Calu3 (cell line): ENCODE data around the gene EIF1. TPM values are rescaled to one million over a fixed set of nuclear protein-coding genes. Genes with fewer than 3 reads are reported as not detected.

ENCODE experiments used
- BruUV-seq: library from RNA; stranded (reverse); fragments of 400-500 nt; replicated peaks from 2 replicates; lab custom pipeline; 2021; lab: Mats Ljungman, UMichigan
- CTCF ChIA-PET: fragments of 300-600 bp; sonication (Branson Sonifier 250); formaldehyde crosslinking; loops from one replicate; lab custom pipeline; 2022; ENCODE audit warnings: antibody characterized with exemption; lab: Charles Lee
- DNase-seq: peaks from one replicate; pipeline ENCODE4 v3.0.0; 2022
- H3K27ac Mint-ChIP-seq: one replicate; pipeline ENCODE4 v1.8.0; 2022; ENCODE audit warnings: mixed read lengths; ENCODE audit not compliant: unreplicated experiment
- H3K27me3 Mint-ChIP-seq: one replicate; pipeline ENCODE4 v1.8.0; 2022; ENCODE audit warnings: mixed read lengths; ENCODE audit not compliant: unreplicated experiment
- H3K36me3 Mint-ChIP-seq: one replicate; pipeline ENCODE4 v1.8.0; 2022; ENCODE audit warnings: mild to moderate bottlenecking, moderate library complexity, mixed read lengths; ENCODE audit not compliant: insufficient read depth, unreplicated experiment
- H3K4me1 Mint-ChIP-seq: one replicate; pipeline ENCODE4 v1.8.0; 2022; ENCODE audit warnings: mild to moderate bottlenecking, low read depth, mixed read lengths; ENCODE audit not compliant: unreplicated experiment
- H3K4me3 Mint-ChIP-seq: one replicate; pipeline ENCODE4 v1.8.0; 2022; ENCODE audit warnings: mild to moderate bottlenecking, low read depth, moderate library complexity, mixed read lengths; ENCODE audit not compliant: unreplicated experiment
- H3K9me3 Mint-ChIP-seq: one replicate; pipeline ENCODE4 v1.8.0; 2022; ENCODE audit warnings: low read depth, mixed read lengths; ENCODE audit not compliant: unreplicated experiment
- intact Hi-C: fragments of 100-400 bp; cut with micrococcal nuclease; formaldehyde crosslinking; loops from one replicate; pipeline ENCODE4 v1.10.0; 2022; ENCODE audit not compliant: unreplicated experiment
- total RNA-seq: library from RNA; stranded (reverse); gene quantifications from 2 replicates; pipeline ENCODE4 v1.2.3, GENCODE V29; 2022
- TF ChIP-seq, protein P1 (sequence below): fragments of 200-600 bp; IDR thresholded peaks from one replicate; pipeline ENCODE4 v1.8.0; 2022; ENCODE audit warnings: antibody characterized with exemption; ENCODE audit not compliant: unreplicated experiment

EIF1 gene
- total RNA-seq, 1 experiment from 2014 or later = 937 TPM

- CTCF ChIA-PET = no interaction called here
- DNase-seq = no peak
- peaks cover 19% of the 10 kb centered on the region for H3K4me1 Mint-ChIP-seq
- H3K36me3 Mint-ChIP-seq = peaks cover 18% of the 10 kb centered on the region
- intact Hi-C loops = loop anchor here (1.0 to 5.0 kb wide), 3 partner anchors 34 to 219 kb away; no protein-coding TSS in a partner anchor
- BruUV-seq = no TSS peak
- no peaks in the 10 kb centered on the region for H3K9me3 Mint-ChIP-seq
- H3K4me3 Mint-ChIP-seq = no peak overlapping the region
- H3K27ac Mint-ChIP-seq = no peak overlapping the region
- TF ChIP-seq, protein P1, sequence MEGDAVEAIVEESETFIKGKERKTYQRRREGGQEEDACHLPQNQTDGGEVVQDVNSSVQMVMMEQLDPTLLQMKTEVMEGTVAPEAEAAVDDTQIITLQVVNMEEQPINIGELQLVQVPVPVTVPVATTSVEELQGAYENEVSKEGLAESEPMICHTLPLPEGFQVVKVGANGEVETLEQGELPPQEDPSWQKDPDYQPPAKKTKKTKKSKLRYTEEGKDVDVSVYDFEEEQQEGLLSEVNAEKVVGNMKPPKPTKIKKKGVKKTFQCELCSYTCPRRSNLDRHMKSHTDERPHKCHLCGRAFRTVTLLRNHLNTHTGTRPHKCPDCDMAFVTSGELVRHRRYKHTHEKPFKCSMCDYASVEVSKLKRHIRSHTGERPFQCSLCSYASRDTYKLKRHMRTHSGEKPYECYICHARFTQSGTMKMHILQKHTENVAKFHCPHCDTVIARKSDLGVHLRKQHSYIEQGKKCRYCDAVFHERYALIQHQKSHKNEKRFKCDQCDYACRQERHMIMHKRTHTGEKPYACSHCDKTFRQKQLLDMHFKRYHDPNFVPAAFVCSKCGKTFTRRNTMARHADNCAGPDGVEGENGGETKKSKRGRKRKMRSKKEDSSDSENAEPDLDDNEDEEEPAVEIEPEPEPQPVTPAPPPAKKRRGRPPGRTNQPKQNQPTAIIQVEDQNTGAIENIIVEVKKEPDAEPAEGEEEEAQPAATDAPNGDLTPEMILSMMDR = no peak
- peaks cover 42% of the 10 kb centered on the region for H3K27me3 Mint-ChIP-seq
Observed at GRCh38 chr17:41738801-41739112, 50.1 kb downstream of the EIF1 start.

DNA sequence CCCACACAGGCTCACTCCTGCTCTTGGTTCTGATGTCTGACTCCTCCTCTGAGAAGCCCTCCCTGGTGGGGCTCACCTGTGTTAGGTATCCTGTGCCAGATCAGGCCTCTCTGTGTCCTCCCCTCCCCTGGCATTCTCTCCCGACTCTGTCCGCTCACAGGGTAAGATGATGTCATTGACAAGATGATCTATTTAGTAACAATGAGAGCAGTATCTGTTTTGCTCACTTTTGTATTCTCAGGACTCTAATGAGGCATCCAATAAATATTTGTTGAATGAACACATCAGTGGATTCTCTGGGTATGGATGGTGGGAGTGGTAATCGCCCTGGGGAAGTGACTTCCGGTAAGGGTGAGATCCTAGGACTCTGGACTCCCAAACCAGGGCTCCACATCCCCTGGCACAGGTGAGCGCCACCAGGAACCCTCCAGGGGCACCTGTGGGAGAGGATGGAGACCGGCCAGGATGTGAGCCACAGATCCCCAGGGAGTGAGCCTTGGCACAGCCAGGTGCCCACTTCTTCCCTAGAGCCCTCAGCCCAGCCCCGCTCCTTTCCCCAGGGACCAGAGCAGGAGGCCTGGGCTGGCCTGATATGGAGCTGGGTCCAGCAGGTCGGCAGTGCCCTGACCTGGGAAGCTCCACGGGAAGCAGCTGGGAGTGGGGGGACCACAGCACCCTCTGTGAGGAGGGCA is 51.1 kb downstream of the EIF1 start:
- BruUV-seq = no TSS peak
- Mint-ChIP-seq H3K9me3 (no peaks in the 10 kb centered on the region), H3K4me1 (peaks cover 19% of the 10 kb centered on the region), H3K36me3 (peaks cover 8% of the 10 kb centered on the region), H3K4me3 (no peak overlapping the region), H3K27ac (peak overlapping the region; percentile 25), H3K27me3 (peaks cover 32% of the 10 kb centered on the region)
- TF ChIP-seq, protein P1 = no peak
- CTCF ChIA-PET = interaction anchor here (0.7 to 1.2 kb wide), 3 partner anchors 46 to 61 kb away, joined by 3 to 5 read pairs (median 4); partner anchors contain the start of gene JUP
- intact Hi-C loops = loop anchor here (5.0 kb wide), 2 partner anchors 32 to 217 kb away; no protein-coding TSS in a partner anchor
- peak; percentile 29 for DNase-seq

- H3K27me3 Mint-ChIP-seq = peaks cover 25% of the 10 kb centered on the region
- no peak for DNase-seq
- intact Hi-C loops = no loop called here
- H3K4me3 Mint-ChIP-seq = no peak overlapping the region
- no peak overlapping the region for H3K27ac Mint-ChIP-seq
- peaks cover 5% of the 10 kb centered on the region for H3K36me3 Mint-ChIP-seq
- TF ChIP-seq, protein P1 = no peak
- H3K4me1 Mint-ChIP-seq = peaks cover 19% of the 10 kb centered on the region
- CTCF ChIA-PET = interaction anchor here (0.7 to 1.2 kb wide), 3 partner anchors 45 to 60 kb away, joined by 3 to 5 read pairs (median 4); partner anchors contain the start of gene JUP
- no TSS peak for BruUV-seq
- H3K9me3 Mint-ChIP-seq = no peaks in the 10 kb centered on the region
Observed at GRCh38 chr17:41740506-41740905, 51.8 kb downstream of the EIF1 start.

DNA sequence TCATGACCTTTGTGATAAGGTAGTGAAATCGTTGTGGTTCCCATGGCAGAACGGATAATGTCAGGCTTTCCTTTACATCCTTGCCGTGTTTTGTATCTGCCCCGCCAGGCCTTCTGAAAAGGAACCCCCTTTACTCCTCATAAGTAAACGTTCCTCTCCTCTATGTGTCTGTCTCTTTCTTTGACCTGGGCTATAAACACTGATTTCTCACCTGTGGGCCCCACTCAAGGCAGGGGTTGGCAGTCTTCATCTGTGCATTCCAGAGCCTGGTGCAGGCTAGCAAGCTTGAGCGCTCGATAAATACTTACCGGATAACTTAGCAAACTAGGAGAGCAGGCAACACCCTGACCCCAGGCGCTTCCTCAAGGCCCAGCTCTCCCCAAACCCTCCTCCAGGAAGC is 53.0 kb downstream of the EIF1 start:
- CTCF ChIA-PET = interaction anchor here (0.6 to 1.0 kb wide), 2 partner anchors 21 to 45 kb away, joined by 3 to 4 read pairs; partner anchors contain the start of gene JUP
- TF ChIP-seq, protein P1 = no peak
- intact Hi-C loops = no loop called here
- no peaks in the 10 kb centered on the region for H3K9me3 Mint-ChIP-seq
- H3K36me3 Mint-ChIP-seq = peaks cover 13% of the 10 kb centered on the region
- peaks cover 19% of the 10 kb centered on the region for H3K4me1 Mint-ChIP-seq
- no TSS peak for BruUV-seq
- no peak overlapping the region for H3K4me3 Mint-ChIP-seq
- no peak for DNase-seq
- H3K27me3 Mint-ChIP-seq = peaks cover 22% of the 10 kb centered on the region
- peak overlapping the region; percentile 6 for H3K27ac Mint-ChIP-seq

Other genes with a start within 250 kb of the EIF1 start
- not detected in 2 replicates for gene KRT38, start 247.9 kb upstream of the EIF1 start, total RNA-seq
- not detected in 2 replicates for gene KRT32, start 221.5 kb upstream of the EIF1 start, total RNA-seq
- gene KRT35, start 207.7 kb upstream of the EIF1 start, total RNA-seq = not detected in 2 replicates
- gene KRT36, start 199.0 kb upstream of the EIF1 start, total RNA-seq = not detected in 2 replicates
- 45.7 and 323 TPM in 2 replicates for gene KRT13, start 183.3 kb upstream of the EIF1 start, total RNA-seq
- 83.0 and 86.8 TPM in 2 replicates for gene KRT15, start 170.0 kb upstream of the EIF1 start, total RNA-seq
- gene KRT19, start 160.6 kb upstream of the EIF1 start, total RNA-seq = 2,554 and 3,048 TPM in 2 replicates
- not detected in 2 replicates for gene KRT9, start 116.8 kb upstream of the EIF1 start, total RNA-seq
- gene KRT14, start 102.0 kb upstream of the EIF1 start, total RNA-seq = 3.8 and 12.2 TPM in 2 replicates
- 3.8 and 4.2 TPM in 2 replicates for gene KRT16, start 76.1 kb upstream of the EIF1 start, total RNA-seq
- gene KRT17, start 64.3 kb upstream of the EIF1 start, total RNA-seq = 472 and 593 TPM in 2 replicates
- gene GAST, start 23.4 kb downstream of the EIF1 start, total RNA-seq = not detected in 2 replicates
- 0.86 and 1.2 TPM in 2 replicates for gene HAP1, start 45.8 kb downstream of the EIF1 start, total RNA-seq
- gene JUP, start 97.8 kb downstream of the EIF1 start, total RNA-seq = 695 and 705 TPM in 2 replicates
- 19.9 and 22.5 TPM in 2 replicates for gene P3H4, start 123.1 kb downstream of the EIF1 start, total RNA-seq
- 0.92 and 3.6 TPM in 2 replicates for gene FKBP10, start 124.1 kb downstream of the EIF1 start, total RNA-seq
- 62.0 and 65.2 TPM in 2 replicates for gene NT5C3B, start 147.3 kb downstream of the EIF1 start, total RNA-seq
- not detected in 2 replicates for gene KLHL10, start 148.9 kb downstream of the EIF1 start, total RNA-seq
- gene KLHL11, start 176.5 kb downstream of the EIF1 start, total RNA-seq = 25.3 and 25.6 TPM in 2 replicates
- 258 and 265 TPM in 2 replicates for gene ACLY, start 230.1 kb downstream of the EIF1 start, total RNA-seq
- 0.73 and 2.7 TPM in 2 replicates for gene ODAD4, start 241.7 kb downstream of the EIF1 start, total RNA-seq